Right atrium auricular region (tissue), 2 donors: Measurements from ENCODE around the gene FPR3. TPM values are rescaled to one million over a fixed set of nuclear protein-coding genes. Genes with fewer than 3 reads are reported as not detected.

Source experiments
- DNase-seq: peaks from one replicate; pipeline ENCODE4 v3.0.0-alpha.2; 2019; ENCODE audit warnings: low spot score
- H3K27ac ChIP-seq, 2 donors: fragments of 200-600 bp; sonication (generic); 1 replicate in 1 of 2; 2 replicates in 1 of 2; pipeline ENCODE4 v1.5.1; 2016 to 2019
- H3K27me3 ChIP-seq, 2 donors: fragments of 200-600 bp; sonication (generic); one replicate each; pipeline versions ENCODE4 v1.5.1 to v1.6.0; 2017 to 2019
- H3K36me3 ChIP-seq: fragments of 200-600 bp; sonication (generic); one replicate; pipeline ENCODE4 v1.5.1; 2016
- H3K4me1 ChIP-seq, 2 donors: fragments of 200-600 bp; sonication (generic); one replicate each; pipeline versions ENCODE4 v1.5.1 to v1.6.0; 2017 to 2019
- H3K4me3 ChIP-seq, 2 donors: fragments of 200-600 bp; sonication (generic); 1 replicate in 1 of 2; 2 replicates in 1 of 2; pipeline ENCODE4 v1.5.1; 2017 to 2019; ENCODE audit warnings: mild to moderate bottlenecking in 1 of 2, moderate library complexity in 1 of 2
- H3K9me3 ChIP-seq, 2 donors: fragments of 200-600 bp; sonication (generic); one replicate each; pipeline ENCODE4 v1.5.1; 2019
- total RNA-seq, 2 donors: library from RNA; depleted of rRNA; stranded (reverse); fragments of >200 nt; gene quantifications; one replicate each; pipeline ENCODE4 v1.1.0, GENCODE V29; 2016
- TF ChIP-seq, protein P1 (sequence below), 2 donors: fragments of 200-600 bp; sonication (generic); IDR thresholded peaks; one replicate each; pipeline ENCODE4 v1.5.1; 2019; ENCODE audit warnings: antibody characterized with exemption in 2 of 2

Gene FPR3
- total RNA-seq, 2 donors from 2014 or later = 1.4 to 14.7 TPM

DNA sequence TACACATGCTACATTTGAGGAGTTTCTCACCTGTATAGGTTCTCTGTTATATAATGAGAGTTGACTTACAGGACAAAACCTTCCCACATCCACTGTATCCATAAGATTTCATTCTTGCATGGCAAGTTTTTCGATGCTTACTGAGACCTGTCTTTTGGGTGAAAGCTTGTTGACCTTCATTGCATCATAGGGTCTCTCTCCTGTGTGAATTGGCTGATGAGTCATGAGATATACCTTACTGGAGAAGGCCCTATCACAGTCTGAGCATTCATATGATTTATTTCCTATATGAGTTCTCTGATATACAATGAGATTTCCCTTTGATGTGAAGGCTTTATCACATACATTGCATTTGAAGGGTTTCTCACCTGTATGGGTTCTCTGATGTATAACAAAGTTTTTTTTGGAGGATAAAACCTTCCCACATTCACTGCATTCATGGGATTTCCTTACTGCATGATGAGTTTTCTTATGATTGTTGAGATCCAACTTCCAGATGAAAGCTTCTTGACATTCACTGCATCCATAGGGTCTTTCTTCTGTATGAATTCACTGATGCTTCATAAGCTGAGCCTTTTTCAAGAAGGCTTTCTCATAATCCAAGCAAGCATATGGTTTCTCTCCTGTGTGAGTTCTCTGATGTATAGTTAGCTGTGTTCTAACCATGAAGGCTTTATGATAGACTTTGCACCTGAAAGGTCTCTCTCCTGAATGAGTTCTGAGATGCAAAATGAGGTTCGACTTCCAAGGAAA lies 67.1 kb downstream of the FPR3 start:
- H3K27ac ChIP-seq = no peak overlapping the region
- TF ChIP-seq, protein P1, sequence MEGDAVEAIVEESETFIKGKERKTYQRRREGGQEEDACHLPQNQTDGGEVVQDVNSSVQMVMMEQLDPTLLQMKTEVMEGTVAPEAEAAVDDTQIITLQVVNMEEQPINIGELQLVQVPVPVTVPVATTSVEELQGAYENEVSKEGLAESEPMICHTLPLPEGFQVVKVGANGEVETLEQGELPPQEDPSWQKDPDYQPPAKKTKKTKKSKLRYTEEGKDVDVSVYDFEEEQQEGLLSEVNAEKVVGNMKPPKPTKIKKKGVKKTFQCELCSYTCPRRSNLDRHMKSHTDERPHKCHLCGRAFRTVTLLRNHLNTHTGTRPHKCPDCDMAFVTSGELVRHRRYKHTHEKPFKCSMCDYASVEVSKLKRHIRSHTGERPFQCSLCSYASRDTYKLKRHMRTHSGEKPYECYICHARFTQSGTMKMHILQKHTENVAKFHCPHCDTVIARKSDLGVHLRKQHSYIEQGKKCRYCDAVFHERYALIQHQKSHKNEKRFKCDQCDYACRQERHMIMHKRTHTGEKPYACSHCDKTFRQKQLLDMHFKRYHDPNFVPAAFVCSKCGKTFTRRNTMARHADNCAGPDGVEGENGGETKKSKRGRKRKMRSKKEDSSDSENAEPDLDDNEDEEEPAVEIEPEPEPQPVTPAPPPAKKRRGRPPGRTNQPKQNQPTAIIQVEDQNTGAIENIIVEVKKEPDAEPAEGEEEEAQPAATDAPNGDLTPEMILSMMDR (IDR thresholded peaks at IDR 0.05) = no peak
- H3K36me3 ChIP-seq = no peaks in the 10 kb centered on the region
- peaks cover 20 to 99% of the 10 kb centered on the region in 2 donors for H3K9me3 ChIP-seq
- no peaks in the 10 kb centered on the region for H3K27me3 ChIP-seq
- H3K4me1 ChIP-seq = no peaks in the 10 kb centered on the region
- H3K4me3 ChIP-seq = no peak overlapping the region
- DNase-seq = no peak

DNA sequence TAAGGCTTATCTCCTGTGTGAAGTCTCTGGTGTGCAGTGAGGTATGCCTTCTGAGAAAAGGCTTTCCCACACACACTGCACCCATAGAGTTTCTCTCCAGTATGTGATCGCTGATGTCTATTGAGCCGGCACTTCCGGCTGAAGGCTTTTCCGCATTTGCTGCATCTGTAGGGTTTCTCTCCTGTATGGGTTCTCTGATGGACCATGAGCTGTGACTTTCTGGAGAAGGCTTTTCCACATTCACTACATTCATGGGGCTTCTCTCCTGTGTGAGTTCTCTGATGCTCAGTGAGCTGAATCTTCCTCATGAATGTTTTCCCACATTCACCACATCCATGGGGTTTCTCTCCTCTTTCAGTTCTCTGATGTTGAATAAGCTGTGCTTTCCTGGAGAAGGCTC lies 78.1 kb downstream of the FPR3 start:
- DNase-seq = no peak
- Histone ChIP-seq H3K36me3 (peaks cover 64% of the 10 kb centered on the region), H3K4me3 (no peak overlapping the region), H3K27ac (no peak overlapping the region), H3K9me3 (peaks cover 26 to 69% of the 10 kb centered on the region in 2 donors), H3K27me3 (no peaks in the 10 kb centered on the region), H3K4me1 (no peaks in the 10 kb centered on the region)
- TF ChIP-seq, protein P1 (IDR thresholded peaks at IDR 0.05) = no peak

Other genes starting within 250 kb of the FPR3 start
- gene ZNF175, start 223.9 kb upstream of the FPR3 start, total RNA-seq = 1 to 10 TPM; 3.0 to 4.6 TPM
- 1 to 10 TPM in 1 of 2 donors, not detected in 1; 1.7 TPM for gene SIGLEC5, start 164.8 kb upstream of the FPR3 start, total RNA-seq
- under 1 TPM; 0.26 to 0.31 TPM for gene SIGLEC14, start 148.3 kb upstream of the FPR3 start, total RNA-seq
- gene SPACA6, start 101.8 kb upstream of the FPR3 start, total RNA-seq = 1 to 10 TPM; 3.7 to 6.4 TPM
- 10 to 100 TPM; 27.0 to 52.0 TPM for gene HAS1, start 71.2 kb upstream of the FPR3 start, total RNA-seq
- gene FPR1, start 43.3 kb upstream of the FPR3 start, total RNA-seq = 10 to 100 TPM in 1 of 2 donors, 1 to 10 TPM in 1; 4.4 to 22.7 TPM
- gene FPR2, start 34.0 kb upstream of the FPR3 start, total RNA-seq = 1 to 10 TPM in 1 of 2 donors, under 1 TPM in 1; 0.30 to 3.9 TPM
- 1 to 10 TPM; 6.4 to 9.5 TPM for gene ZNF577, start 92.8 kb downstream of the FPR3 start, total RNA-seq
- 1 to 10 TPM; 7.2 to 7.4 TPM for gene ZNF649, start 109.9 kb downstream of the FPR3 start, total RNA-seq
- gene ZNF613, start 132.3 kb downstream of the FPR3 start, total RNA-seq = 1 to 10 TPM; 4.1 to 5.2 TPM
- 1 to 10 TPM; 5.7 to 6.5 TPM for gene ZNF350, start 191.7 kb downstream of the FPR3 start, total RNA-seq
- 10 to 100 TPM; 10.4 to 10.8 TPM for gene ZNF615, start 213.1 kb downstream of the FPR3 start, total RNA-seq
- gene ZNF614, start 233.2 kb downstream of the FPR3 start, total RNA-seq = 1 to 10 TPM; 6.5 to 6.6 TPM